BLaER1 (cell line): ENCODE data around the gene CDK5.
A peak's percentile ranks its signal among the peaks of the same experiment; 100 is the strongest.

Experiments
- H3K27ac ChIP-seq: shearing (Covaris generic); formaldehyde crosslinking; 2 replicates; pipeline ENCODE4 v1.8.1; 2022
- H3K27me3 ChIP-seq: shearing (Covaris generic); formaldehyde crosslinking; 2 replicates; pipeline ENCODE4 v1.8.1; 2022
- H3K36me3 ChIP-seq: shearing (Covaris generic); formaldehyde crosslinking; 2 replicates; pipeline ENCODE4 v1.8.1; 2022
- H3K4me1 ChIP-seq: shearing (Covaris generic); formaldehyde crosslinking; 2 replicates; pipeline ENCODE4 v1.8.1; 2022
- H3K4me2 ChIP-seq: shearing (Covaris generic); formaldehyde crosslinking; 2 replicates; pipeline ENCODE4 v1.8.1; 2022
- H3K4me3 ChIP-seq: shearing (Covaris generic); formaldehyde crosslinking; 2 replicates; pipeline ENCODE4 v1.8.1; 2022
- H3K9ac ChIP-seq: shearing (Covaris generic); formaldehyde crosslinking; 2 replicates; pipeline ENCODE4 v1.8.1; 2022
- H3K9me3 ChIP-seq: shearing (Covaris generic); formaldehyde crosslinking; 2 replicates; pipeline ENCODE4 v1.8.1; 2022
- H4K20me1 ChIP-seq: shearing (Covaris generic); formaldehyde crosslinking; 2 replicates; pipeline ENCODE4 v1.8.1; 2022
- Cebpa-rat ChIP-seq: shearing (Covaris generic); IDR thresholded peaks from 2 replicates; pipeline ENCODE4 v1.8.1; 2022

Gene CDK5

DNA sequence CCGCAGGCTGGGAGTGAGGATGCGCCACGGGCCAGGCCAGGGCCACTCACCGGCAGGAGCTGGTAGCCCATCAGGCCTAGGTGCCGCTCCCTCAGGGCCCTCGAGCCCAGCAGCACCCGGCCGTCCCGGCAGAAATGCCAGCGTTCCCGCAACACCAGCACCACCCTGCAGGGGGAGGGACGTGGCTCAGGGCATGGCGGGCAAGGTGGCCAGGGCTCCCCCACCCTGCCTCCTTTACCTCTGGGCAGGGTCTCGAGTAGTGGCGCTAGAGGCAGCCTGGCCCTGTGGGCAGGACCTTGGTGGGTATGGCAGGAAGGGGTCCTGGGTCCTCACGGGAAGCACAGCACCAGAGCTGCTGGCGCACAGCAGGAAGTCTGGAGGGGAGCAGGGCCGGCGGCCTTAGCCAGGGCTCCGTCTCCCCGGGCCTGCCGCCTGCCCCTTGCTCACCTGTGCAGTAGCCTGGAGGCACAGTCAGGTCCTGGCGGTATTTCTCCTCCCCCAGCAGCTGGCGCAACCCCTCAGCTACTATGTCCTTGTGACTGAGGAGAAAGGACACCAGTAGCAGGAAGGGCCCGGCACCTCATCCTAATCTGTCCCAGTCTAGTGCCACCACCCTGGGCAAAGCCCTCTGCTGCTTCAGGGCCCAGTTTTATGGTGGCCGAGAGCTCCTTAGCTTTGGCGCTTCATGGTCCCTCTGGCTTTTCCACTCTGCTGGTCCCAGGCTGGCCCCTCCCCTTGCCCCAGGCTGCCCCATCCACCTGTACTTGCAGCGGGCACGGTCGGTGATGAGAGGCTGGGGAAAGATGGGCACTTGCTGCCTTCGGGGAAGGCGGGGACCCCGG is 19.4 kb upstream of the CDK5 start:
- peaks cover 45% of the 10 kb centered on the region for H3K4me1 ChIP-seq
- H3K9ac ChIP-seq = no peak overlapping the region
- no peak overlapping the region for H3K4me3 ChIP-seq
- 0 out of 2 replicates have a peak overlapping the region, but pooled peaks have one; percentile 6 for H3K27ac ChIP-seq
- peaks cover 58% of the 10 kb centered on the region for H3K36me3 ChIP-seq
- no peaks in the 10 kb centered on the region for H3K9me3 ChIP-seq
- TF ChIP-seq Cebpa-rat = no peak
- H4K20me1 ChIP-seq = peaks cover 70% of the 10 kb centered on the region
- 0 out of 2 replicates have a peak overlapping the region, but pooled peaks have one; percentile 99 for H3K4me2 ChIP-seq
- no peaks in the 10 kb centered on the region for H3K27me3 ChIP-seq

DNA sequence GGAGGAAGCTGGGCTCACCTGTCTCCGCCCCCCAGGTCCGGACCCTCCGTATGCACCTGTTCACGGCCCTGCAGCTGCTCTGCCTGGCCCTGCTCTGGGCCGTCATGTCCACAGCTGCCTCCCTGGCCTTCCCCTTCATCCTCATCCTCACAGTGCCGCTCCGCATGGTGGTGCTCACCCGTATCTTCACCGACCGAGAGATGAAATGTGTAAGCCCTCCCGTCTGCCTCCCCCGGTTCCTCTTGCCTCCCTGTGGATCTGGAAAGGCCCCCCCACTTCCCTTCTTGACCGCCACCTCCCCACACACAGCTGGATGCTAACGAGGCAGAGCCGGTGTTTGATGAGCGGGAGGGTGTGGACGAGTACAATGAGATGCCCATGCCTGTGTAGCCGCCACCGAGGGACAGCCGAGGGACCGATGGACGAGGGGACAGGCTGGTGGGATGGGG is 18.3 kb upstream of the CDK5 start:
- Histone ChIP-seq H3K9ac (no peak overlapping the region), H3K36me3 (peaks cover 69% of the 10 kb centered on the region), H3K4me3 (no peak overlapping the region), H3K27ac (no peak overlapping the region), H3K4me1 (peaks cover 34% of the 10 kb centered on the region), H3K4me2 (no peak overlapping the region), H4K20me1 (peaks cover 61% of the 10 kb centered on the region), H3K9me3 (no peaks in the 10 kb centered on the region), H3K27me3 (no peaks in the 10 kb centered on the region)
- no peak for TF ChIP-seq Cebpa-rat

DNA sequence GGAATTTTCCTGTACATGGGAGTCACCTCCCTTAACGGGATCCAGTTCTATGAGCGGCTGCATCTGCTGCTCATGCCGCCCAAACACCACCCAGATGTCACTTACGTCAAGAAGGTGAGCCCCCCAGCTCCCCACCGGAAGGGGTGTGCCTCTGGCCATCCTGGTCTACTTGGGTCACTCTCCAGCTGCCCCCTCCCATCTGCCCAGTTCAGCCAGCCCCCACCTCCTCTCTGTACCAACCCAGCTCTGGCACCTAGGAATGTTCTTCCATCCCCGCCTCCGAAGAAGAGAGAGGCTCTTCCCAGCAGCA is 17.9 kb upstream of the CDK5 start:
- Histone ChIP-seq H3K9me3 (no peaks in the 10 kb centered on the region), H3K9ac (no peak overlapping the region), H3K4me3 (no peak overlapping the region), H3K4me2 (no peak overlapping the region), H3K27ac (no peak overlapping the region), H4K20me1 (peaks cover 65% of the 10 kb centered on the region), H3K27me3 (no peaks in the 10 kb centered on the region), H3K36me3 (peaks cover 73% of the 10 kb centered on the region), H3K4me1 (peaks cover 32% of the 10 kb centered on the region)
- no peak for TF ChIP-seq Cebpa-rat

DNA sequence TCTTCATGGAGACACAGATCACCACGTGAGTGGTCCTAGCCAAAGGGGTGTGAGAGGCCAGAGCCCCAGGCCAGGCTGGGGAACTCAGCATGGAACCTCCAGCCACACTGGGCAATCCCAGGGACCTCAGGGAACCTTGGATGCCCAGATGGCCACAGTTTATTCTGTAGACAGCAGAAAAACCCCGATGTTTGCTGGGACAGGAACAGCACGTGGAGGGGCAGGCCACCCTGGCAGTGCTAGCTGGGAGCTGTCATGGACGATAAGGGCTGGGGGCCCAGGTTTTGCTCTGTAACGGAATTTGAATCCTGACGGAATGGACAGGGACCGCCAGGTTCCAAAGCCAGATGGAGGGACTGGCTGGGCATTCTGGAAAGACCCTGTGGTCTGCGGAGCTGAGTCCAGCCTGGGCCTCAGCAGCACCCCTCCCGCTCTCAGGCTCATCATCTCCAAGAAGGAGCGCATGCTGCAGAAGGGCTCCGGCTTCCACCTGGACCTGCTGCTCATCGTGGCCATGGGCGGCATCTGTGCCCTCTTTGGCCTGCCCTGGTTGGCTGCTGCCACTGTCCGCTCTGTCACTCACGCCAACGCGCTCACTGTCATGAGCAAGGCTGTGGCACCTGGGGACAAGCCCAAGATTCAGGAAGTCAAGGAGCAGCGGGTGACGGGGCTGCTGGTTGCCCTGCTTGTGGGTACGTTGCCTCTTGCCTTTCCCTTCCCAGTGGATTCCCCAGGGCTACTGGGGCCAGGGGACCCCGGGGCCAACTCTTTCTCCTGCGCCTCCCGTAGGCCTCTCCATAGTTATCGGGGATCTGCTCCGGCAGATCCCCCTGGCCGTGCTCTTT is 17.3 kb upstream of the CDK5 start:
- Histone ChIP-seq H3K9ac (no peak overlapping the region), H3K36me3 (peaks cover 79% of the 10 kb centered on the region), H3K27me3 (no peaks in the 10 kb centered on the region)

DNA sequence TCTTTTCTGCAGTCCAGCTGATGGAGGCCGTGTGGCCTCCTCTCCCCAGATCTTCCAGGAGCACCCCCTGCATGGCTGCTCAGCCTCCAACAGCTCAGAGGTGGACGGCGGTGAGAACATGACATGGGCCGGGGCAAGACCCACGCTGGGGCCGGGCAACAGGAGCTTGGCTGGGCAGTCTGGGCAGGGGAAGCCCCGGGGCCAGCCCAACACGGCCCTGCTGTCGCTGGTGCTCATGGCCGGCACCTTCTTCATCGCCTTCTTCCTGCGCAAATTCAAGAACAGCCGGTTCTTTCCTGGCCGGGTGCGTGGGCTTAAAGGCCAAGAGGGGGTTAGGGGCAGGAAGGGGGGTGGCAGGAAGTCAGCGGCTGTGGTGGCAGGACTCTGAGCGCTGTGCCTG is 16.3 kb upstream of the CDK5 start:
- H3K4me1 ChIP-seq = peaks cover 21% of the 10 kb centered on the region
- TF ChIP-seq Cebpa-rat = no peak
- 0 out of 2 replicates have a peak overlapping the region, but pooled peaks have one; percentile 6 for H3K9ac ChIP-seq

More for the DNA sequence above, 17.3 kb upstream of the CDK5 start:
- H3K4me3 ChIP-seq = no peak overlapping the region
- H3K27ac ChIP-seq = no peak overlapping the region
- no peak overlapping the region for H3K4me2 ChIP-seq
- peaks cover 63% of the 10 kb centered on the region for H4K20me1 ChIP-seq
- no peak for TF ChIP-seq Cebpa-rat
- no peaks in the 10 kb centered on the region for H3K9me3 ChIP-seq
- peaks cover 32% of the 10 kb centered on the region for H3K4me1 ChIP-seq

DNA sequence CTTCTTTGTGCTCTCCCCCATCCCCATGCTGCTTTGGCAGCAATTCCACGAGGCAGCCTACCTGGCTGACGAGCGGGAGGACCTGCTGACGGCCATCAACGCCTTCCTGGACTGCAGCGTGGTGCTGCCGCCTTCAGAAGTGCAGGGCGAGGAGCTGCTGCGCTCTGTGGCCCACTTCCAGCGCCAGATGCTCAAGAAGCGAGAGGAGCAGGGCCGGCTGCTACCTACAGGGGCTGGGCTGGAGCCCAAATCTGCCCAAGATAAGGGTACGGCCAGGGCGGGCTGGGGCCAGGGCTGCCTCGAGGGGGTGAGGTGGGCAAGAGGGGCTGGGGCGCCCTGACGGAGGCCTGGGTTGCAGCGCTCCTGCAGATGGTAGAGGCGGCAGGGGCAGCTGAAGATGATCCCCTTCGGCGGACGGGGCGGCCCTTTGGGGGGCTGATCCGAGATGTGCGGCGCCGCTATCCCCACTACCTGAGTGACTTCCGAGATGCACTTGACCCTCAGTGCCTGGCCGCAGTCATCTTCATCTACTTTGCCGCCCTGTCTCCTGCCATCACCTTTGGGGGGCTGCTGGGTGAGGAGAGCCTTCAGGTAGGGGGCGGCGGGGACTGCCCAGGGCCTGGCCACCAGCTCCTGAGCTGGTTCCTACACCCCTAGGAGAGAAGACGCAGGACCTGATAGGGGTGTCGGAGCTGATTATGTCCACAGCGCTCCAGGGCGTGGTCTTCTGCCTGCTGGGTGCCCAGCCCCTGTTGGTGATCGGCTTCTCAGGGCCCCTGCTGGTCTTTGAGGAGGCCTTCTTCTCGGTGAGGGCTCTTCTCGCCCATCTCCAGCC is 13.6 kb upstream of the CDK5 start:
- Histone ChIP-seq H3K4me2 (no peak overlapping the region), H3K9me3 (no peaks in the 10 kb centered on the region), H3K36me3 (peaks cover 100% of the 10 kb centered on the region), H3K27me3 (no peaks in the 10 kb centered on the region), H4K20me1 (peaks cover 39% of the 10 kb centered on the region), H3K9ac (no peak overlapping the region), H3K4me1 (no peaks in the 10 kb centered on the region), H3K4me3 (no peak overlapping the region), H3K27ac (no peak overlapping the region)
- no peak for TF ChIP-seq Cebpa-rat

More for the DNA sequence above, 16.3 kb upstream of the CDK5 start:
- Histone ChIP-seq H3K27me3 (no peaks in the 10 kb centered on the region), H4K20me1 (peaks cover 53% of the 10 kb centered on the region), H3K4me3 (no peak overlapping the region), H3K27ac (no peak overlapping the region), H3K9me3 (no peaks in the 10 kb centered on the region), H3K36me3 (peaks cover 89% of the 10 kb centered on the region), H3K4me2 (no peak overlapping the region)

DNA sequence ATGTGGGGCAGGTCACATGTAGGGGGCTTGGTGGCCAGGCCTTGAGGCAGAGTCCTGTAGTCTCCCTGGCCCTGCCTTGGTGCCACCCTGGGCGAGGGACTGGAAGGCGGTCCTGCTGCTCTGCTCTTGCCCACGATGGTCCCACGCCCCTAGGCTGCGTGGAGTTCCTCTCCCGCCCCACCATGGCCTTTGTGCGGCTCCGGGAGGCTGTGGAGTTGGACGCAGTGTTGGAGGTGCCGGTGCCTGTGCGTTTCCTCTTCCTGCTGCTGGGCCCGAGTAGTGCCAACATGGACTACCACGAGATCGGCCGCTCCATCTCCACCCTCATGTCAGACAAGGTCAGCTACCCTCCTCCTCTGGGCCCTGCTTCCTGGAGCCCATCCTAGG is 12.9 kb upstream of the CDK5 start:
- Histone ChIP-seq H3K36me3 (peaks cover 100% of the 10 kb centered on the region), H4K20me1 (peaks cover 42% of the 10 kb centered on the region), H3K27me3 (no peaks in the 10 kb centered on the region), H3K9ac (no peak overlapping the region), H3K4me1 (no peaks in the 10 kb centered on the region), H3K4me2 (no peak overlapping the region), H3K4me3 (no peak overlapping the region), H3K9me3 (no peaks in the 10 kb centered on the region), H3K27ac (no peak overlapping the region)
- TF ChIP-seq Cebpa-rat = no peak

DNA sequence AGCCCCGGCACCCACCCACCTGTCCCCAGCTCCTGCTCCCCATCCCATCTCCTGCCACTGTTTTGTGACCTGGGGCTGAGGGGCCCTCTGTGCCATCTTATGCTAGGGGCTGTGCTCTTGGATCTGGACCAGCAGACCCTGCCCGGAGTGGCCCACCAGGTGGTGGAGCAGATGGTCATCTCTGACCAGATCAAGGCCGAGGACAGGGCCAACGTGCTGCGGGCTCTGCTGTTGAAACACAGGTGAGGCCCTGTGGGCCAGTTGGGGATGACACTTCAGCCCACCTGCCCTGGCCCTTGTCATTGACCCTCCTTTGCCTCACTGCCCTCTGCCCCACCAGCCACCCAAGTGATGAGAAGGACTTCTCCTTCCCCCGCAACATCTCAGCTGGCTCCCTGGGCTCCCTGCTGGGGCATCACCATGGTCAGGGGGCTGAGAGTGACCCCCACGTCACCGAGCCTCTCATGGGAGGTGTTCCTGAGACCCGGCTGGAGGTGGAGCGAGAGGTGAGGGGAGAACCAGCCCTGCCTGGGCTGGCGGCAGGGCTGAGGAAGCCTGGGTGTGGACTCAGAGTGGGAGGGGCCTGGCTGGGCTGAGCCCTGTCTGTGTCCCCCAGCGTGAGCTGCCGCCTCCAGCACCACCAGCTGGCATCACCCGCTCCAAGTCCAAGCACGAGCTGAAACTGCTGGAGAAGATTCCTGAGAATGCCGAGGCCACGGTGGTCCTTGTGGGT is 12.3 kb upstream of the CDK5 start:
- Histone ChIP-seq H4K20me1 (peaks cover 42% of the 10 kb centered on the region), H3K36me3 (peaks cover 100% of the 10 kb centered on the region), H3K27me3 (no peaks in the 10 kb centered on the region), H3K4me2 (no peak overlapping the region), H3K4me3 (no peak overlapping the region), H3K27ac (no peak overlapping the region), H3K9ac (no peak overlapping the region), H3K9me3 (no peaks in the 10 kb centered on the region), H3K4me1 (no peaks in the 10 kb centered on the region)
- TF ChIP-seq Cebpa-rat = no peak

DNA sequence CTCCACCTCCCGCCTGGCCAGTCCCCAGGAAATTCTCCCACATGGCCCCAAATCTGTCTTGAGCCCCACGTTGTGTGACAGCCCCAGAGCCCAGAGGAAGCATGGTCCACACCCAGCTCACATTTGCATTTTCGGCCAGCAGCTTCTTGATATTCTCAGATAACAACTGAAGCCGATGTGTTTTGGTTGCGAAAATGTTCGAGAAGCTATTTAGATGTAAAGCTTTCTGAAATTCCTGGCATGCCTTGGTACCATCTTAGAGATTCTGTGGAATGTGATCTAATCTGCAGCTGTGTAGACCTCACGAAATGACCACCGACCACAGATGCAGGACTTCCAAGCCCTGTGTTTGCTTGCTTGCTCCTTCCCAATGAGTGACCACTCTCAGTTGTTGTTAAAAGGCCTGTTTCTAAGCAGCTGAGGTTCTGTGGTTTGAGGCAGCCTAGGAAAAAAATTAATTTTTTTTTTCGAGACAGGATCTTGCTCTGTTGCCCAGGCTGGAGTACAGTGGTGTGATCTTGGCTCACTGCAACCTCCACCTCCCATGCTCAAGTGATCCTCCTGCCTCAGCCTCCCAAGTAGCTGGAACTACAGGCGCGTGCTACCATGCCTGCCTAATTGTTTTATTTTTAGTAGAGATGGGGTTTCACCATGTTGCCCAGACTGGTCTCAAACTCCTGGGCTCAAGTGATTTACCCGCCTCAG is 10.5 kb upstream of the CDK5 start:
- Histone ChIP-seq H3K36me3 (peaks cover 100% of the 10 kb centered on the region), H3K9ac (no peak overlapping the region), H3K27me3 (no peaks in the 10 kb centered on the region), H4K20me1 (peaks cover 41% of the 10 kb centered on the region), H3K27ac (no peak overlapping the region), H3K4me3 (no peak overlapping the region), H3K9me3 (no peaks in the 10 kb centered on the region), H3K4me2 (no peak overlapping the region), H3K4me1 (no peaks in the 10 kb centered on the region)
- no peak for TF ChIP-seq Cebpa-rat
